PC-9 (cell line): ENCODE results near the gene ZNF101. TPM values are rescaled to one million over a fixed set of nuclear protein-coding genes. Genes with fewer than 3 reads are reported as not detected.

ENCODE experiments used
- BruUV-seq: library from RNA; stranded (reverse); fragments of 400-500 nt; replicated peaks from 2 replicates; lab custom pipeline; 2021; lab: Mats Ljungman, UMichigan
- CTCF ChIA-PET: fragments of 300-600 bp; sonication (Branson Sonifier 250); formaldehyde crosslinking; loops from one replicate; lab custom pipeline; 2022; ENCODE audit warnings: antibody characterized with exemption; lab: Charles Lee
- POLR2A ChIA-PET: fragments of 300-600 bp; sonication (Branson Sonifier 250); formaldehyde crosslinking; loops from one replicate; lab custom pipeline; 2022; ENCODE audit warnings: antibody characterized with exemption; ENCODE audit not compliant: unreplicated experiment; lab: Charles Lee
- DNase-seq, 2 experiments: peaks; one replicate each; pipeline versions ENCODE4 v3.0.0 to v3.0.0-alpha.2; 2015 to 2022; ENCODE audit warnings: mixed read lengths in 1 of 2
- H2AFZ ChIP-seq: fragments of 200-600 bp; sonication (generic); 2 replicates; pipeline ENCODE4 v1.8.1; 2017; ENCODE audit warnings: antibody characterized with exemption
- H3F3A ChIP-seq: fragments of 200-600 bp; sonication (generic); 2 replicates; pipeline ENCODE4 v1.8.1; 2017; ENCODE audit warnings: antibody characterized with exemption, mild to moderate bottlenecking, low read depth; ENCODE audit not compliant: insufficient read depth
- H3K27ac ChIP-seq: fragments of 200-600 bp; sonication (generic); 2 replicates; pipeline ENCODE4 v1.6.1; 2016; ENCODE audit warnings: mixed run types
- H3K27me3 ChIP-seq: fragments of 200-600 bp; sonication (generic); 2 replicates; pipeline ENCODE4 v1.6.1; 2016; ENCODE audit warnings: low read depth, mixed run types; ENCODE audit not compliant: insufficient read depth
- H3K36me3 ChIP-seq: fragments of 200-600 bp; sonication (generic); 2 replicates; pipeline ENCODE4 v1.6.1; 2016; ENCODE audit warnings: low read depth, mixed run types
- H3K4me1 ChIP-seq: fragments of 200-600 bp; sonication (generic); replicated peaks from 2 replicates; pipeline ENCODE4 v1.6.1; 2016; ENCODE audit warnings: mixed run types; ENCODE audit not compliant: insufficient read depth
- H3K4me2 ChIP-seq: fragments of 200-600 bp; sonication (generic); 2 replicates; pipeline ENCODE4 v1.6.1; 2017; ENCODE audit warnings: mixed run types
- H3K4me3 ChIP-seq: fragments of 200-600 bp; sonication (generic); 2 replicates; pipeline ENCODE4 v1.6.1; 2016; ENCODE audit warnings: mixed run types
- H3K79me2 ChIP-seq: fragments of 200-600 bp; sonication (generic); 2 replicates; pipeline ENCODE4 v1.6.1; 2017; ENCODE audit warnings: low read depth, mixed run types
- H3K9me2 ChIP-seq: fragments of 200-600 bp; sonication (generic); 2 replicates; pipeline ENCODE4 v1.8.1; 2017; ENCODE audit warnings: mild to moderate bottlenecking; ENCODE audit not compliant: insufficient read depth
- H3K9me3 ChIP-seq: fragments of 200-600 bp; sonication (generic); 2 replicates; pipeline ENCODE4 v1.8.1; 2016; ENCODE audit warnings: low read depth; ENCODE audit not compliant: insufficient read depth
- H4K20me1 ChIP-seq: fragments of 200-600 bp; sonication (generic); 2 replicates; pipeline ENCODE4 v1.8.1; 2017; ENCODE audit not compliant: insufficient read depth
- CTCF ChIP-seq: fragments of 200-600 bp; sonication (generic); conservative IDR thresholded peaks from 2 replicates; pipeline ENCODE4 v1.6.1; 2017; ENCODE audit warnings: mixed run types, antibody characterized with exemption, mild to moderate bottlenecking, moderate library complexity
- EZH2 ChIP-seq: fragments of 200-600 bp; sonication (generic); IDR thresholded peaks from 2 replicates; pipeline ENCODE4 v1.8.0; 2017; ENCODE audit warnings: antibody characterized with exemption, low read depth
- intact Hi-C: fragments of 100-400 bp; cut with micrococcal nuclease; formaldehyde crosslinking; loops from one replicate; pipeline ENCODE4 v1.10.0; 2022; ENCODE audit not compliant: unreplicated experiment
- total RNA-seq: library from RNA; stranded (reverse); gene quantifications from 2 replicates; pipeline ENCODE4 v1.2.3, GENCODE V29; 2021

Gene ZNF101
- total RNA-seq, 1 experiment from 2014 or later, result 9.3 TPM

- intact Hi-C loops, result no loop called here
- TF ChIP-seq EZH2 (no peak), CTCF (no peak)
- peaks cover 23% of the 10 kb centered on the region for H3F3A ChIP-seq
- BruUV-seq, result no TSS peak
- no peaks in the 10 kb centered on the region for H3K27me3 ChIP-seq
- H3K79me2 ChIP-seq, result no peaks in the 10 kb centered on the region
- no peaks in the 10 kb centered on the region for H4K20me1 ChIP-seq
- POLR2A ChIA-PET, result no interaction called here
- H3K4me3 ChIP-seq, result peak overlapping the region; percentile 23
- H3K4me1 ChIP-seq, result no peaks in the 10 kb centered on the region
- H3K4me2 ChIP-seq, result no peak overlapping the region
- no peaks in the 10 kb centered on the region for H3K9me2 ChIP-seq
- H3K36me3 ChIP-seq, result peaks cover 52% of the 10 kb centered on the region
- DNase-seq, result no peak
- H3K9me3 ChIP-seq, result peaks cover 89% of the 10 kb centered on the region
- CTCF ChIA-PET, result no interaction called here
- H2AFZ ChIP-seq, result no peak overlapping the region
- no peak overlapping the region for H3K27ac ChIP-seq
These were observed 43.5 kb downstream of the ZNF101 start for GRCh38 chr19:19711934-19712828.

- Histone ChIP-seq H3K27ac (no peak overlapping the region), H3K4me1 (no peaks in the 10 kb centered on the region), H3K4me3 (no peak overlapping the region), H3K27me3 (no peaks in the 10 kb centered on the region), H3K9me2 (no peaks in the 10 kb centered on the region), H3K36me3 (peaks cover 14% of the 10 kb centered on the region), H4K20me1 (no peaks in the 10 kb centered on the region), H3K79me2 (peaks cover 21% of the 10 kb centered on the region; the same call in 1 of the 2 replicates), H3K4me2 (no peak overlapping the region), H3K9me3 (peaks cover 85% of the 10 kb centered on the region), H2AFZ (no peak overlapping the region), H3F3A (no peaks in the 10 kb centered on the region; the same call in 1 of the 2 replicates)
- no peak for TF ChIP-seq CTCF
- no peak for TF ChIP-seq EZH2
- no TSS peak for BruUV-seq
- intact Hi-C loops, result no loop called here
- ChIA-PET CTCF (no interaction called here), POLR2A (no interaction called here)
- DNase-seq, result no peak
These were observed 51.2 kb downstream of the ZNF101 start for GRCh38 chr19:19719798-19720197.

GRCh38 chr19:19721896-19722295 lies 53.3 kb downstream of the ZNF101 start:
- H3K9me2 ChIP-seq, result no peaks in the 10 kb centered on the region
- no peak overlapping the region for H2AFZ ChIP-seq
- no peak overlapping the region for H3K27ac ChIP-seq
- no peak for DNase-seq
- no peaks in the 10 kb centered on the region for H3K4me1 ChIP-seq
- peaks cover 86% of the 10 kb centered on the region for H3K9me3 ChIP-seq
- BruUV-seq, result no TSS peak
- H3F3A ChIP-seq, result no peaks in the 10 kb centered on the region; the same call in 1 of the 2 replicates
- CTCF ChIA-PET, result no interaction called here
- no peak overlapping the region for H3K4me3 ChIP-seq
- no peaks in the 10 kb centered on the region for H4K20me1 ChIP-seq
- H3K79me2 ChIP-seq, result peaks cover 29% of the 10 kb centered on the region; the same call in 1 of the 2 replicates
- TF ChIP-seq CTCF (no peak), EZH2 (no peak)
- intact Hi-C loops, result no loop called here
- H3K36me3 ChIP-seq, result peaks cover 8% of the 10 kb centered on the region; the same call in 1 of the 2 replicates
- POLR2A ChIA-PET, result no interaction called here
- no peak overlapping the region for H3K4me2 ChIP-seq
- H3K27me3 ChIP-seq, result no peaks in the 10 kb centered on the region
